Neuronal stem cell (in vitro differentiated cells): ENCODE data around the gene CD276. TPM values are rescaled to one million over a fixed set of nuclear protein-coding genes. Genes with fewer than 3 reads are reported as not detected.
A peak's percentile ranks its signal among the peaks of the same experiment; 100 is the strongest.
"Not testable (repeated sequence)": the region's sequence is repeated elsewhere in the genome, so short reads cannot be mapped to it uniquely, and the experiment has no call there.

Experiments used
- DNase-seq: peaks from one replicate; pipeline ENCODE4 v3.0.0-alpha.2; 2013; ENCODE audit warnings: low spot score
- H2AFZ ChIP-seq: one replicate; pipeline ENCODE4 v1.6.1; 2013; ENCODE audit warnings: mild to moderate bottlenecking, low read length, inconsistent platforms
- H2AK5ac ChIP-seq: 2 replicates; pipeline ENCODE4 v1.6.1; 2013; ENCODE audit warnings: low read depth, mild to moderate bottlenecking, inconsistent platforms, low read length, moderate library complexity, mixed read lengths
- H2BK120ac ChIP-seq: 2 replicates; pipeline ENCODE4 v1.6.1; 2013; ENCODE audit warnings: low read depth, mild to moderate bottlenecking, inconsistent platforms, low read length, moderate library complexity, mixed read lengths
- H2BK12ac ChIP-seq: one replicate; pipeline ENCODE4 v1.6.1; 2013; ENCODE audit warnings: low read length, inconsistent platforms
- H2BK15ac ChIP-seq: 2 replicates; pipeline ENCODE4 v1.6.1; 2013; ENCODE audit warnings: mild to moderate bottlenecking, low read length, inconsistent platforms, mixed read lengths
- H2BK5ac ChIP-seq: one replicate; pipeline ENCODE4 v1.6.1; 2013; ENCODE audit warnings: inconsistent platforms, mild to moderate bottlenecking, low read length, moderate library complexity
- H3K14ac ChIP-seq: one replicate; pipeline ENCODE4 v1.6.1; 2013; ENCODE audit warnings: low read length, inconsistent platforms
- H3K18ac ChIP-seq: 2 replicates; pipeline ENCODE4 v1.6.1; 2013; ENCODE audit warnings: low read length, inconsistent platforms
- H3K23ac ChIP-seq: 2 replicates; pipeline ENCODE4 v1.6.1; 2013; ENCODE audit warnings: low read depth, mild to moderate bottlenecking, mixed read lengths, low read length, inconsistent platforms; ENCODE audit not compliant: poor library complexity
- H3K27ac ChIP-seq: replicated peaks from 3 replicates; pipeline ENCODE4 v1.5.1; 2013; ENCODE audit warnings: low read length, inconsistent platforms
- H3K27me3 ChIP-seq, 3 experiments: 2 replicates each; pipeline ENCODE4 v1.6.1; 2013; ENCODE audit warnings: low read length in 3 of 3, mild to moderate bottlenecking in 2 of 3, inconsistent platforms in 1 of 3, low read depth in 1 of 3, mixed read lengths in 1 of 3, moderate library complexity in 1 of 3; ENCODE audit not compliant: control insufficient read depth in 3 of 3, insufficient read depth in 3 of 3
- H3K36me3 ChIP-seq, 2 donors: replicated peaks in 1 of 2; 2 replicates each; pipeline ENCODE4 v1.6.1; 2013; ENCODE audit warnings: low read length in 2 of 2; ENCODE audit not compliant: control insufficient read depth in 2 of 2, insufficient read depth in 2 of 2
- H3K4ac ChIP-seq: 2 replicates; pipeline ENCODE4 v1.6.1; 2013; ENCODE audit warnings: inconsistent platforms, mild to moderate bottlenecking, low read length, moderate library complexity
- H3K4me1 ChIP-seq, 2 donors: 1 replicate in 1 of 2; 2 replicates in 1 of 2; pipeline ENCODE4 v1.6.1; 2013; ENCODE audit warnings: low read length in 2 of 2, low read depth in 1 of 2; ENCODE audit not compliant: control insufficient read depth in 2 of 2, insufficient read depth in 1 of 2
- H3K4me2 ChIP-seq: one replicate; pipeline ENCODE4 v1.6.1; 2013; ENCODE audit warnings: mild to moderate bottlenecking, low read length, inconsistent platforms; ENCODE audit not compliant: insufficient read depth, poor library complexity, severe bottlenecking
- H3K4me3 ChIP-seq, 2 donors: 2 replicates each; pipeline ENCODE4 v1.5.1; 2013; ENCODE audit warnings: low read length in 2 of 2, mild to moderate bottlenecking in 2 of 2, inconsistent platforms in 1 of 2, moderate library complexity in 1 of 2
- H3K79me1 ChIP-seq: one replicate; pipeline ENCODE4 v1.6.1; 2013; ENCODE audit warnings: low read depth, mild to moderate bottlenecking, inconsistent platforms, low read length, moderate library complexity
- H3K9ac ChIP-seq: one replicate; pipeline ENCODE4 v1.6.1; 2013; ENCODE audit warnings: mild to moderate bottlenecking, low read depth, low read length, inconsistent platforms; ENCODE audit not compliant: poor library complexity
- H3K9me3 ChIP-seq, 2 donors: replicated peaks in 1 of 2; 2 replicates each; pipeline versions ENCODE3 to v1.6.1; 2013; ENCODE audit warnings: low read length in 2 of 2, mild to moderate bottlenecking in 2 of 2, inconsistent platforms in 1 of 2, low read depth in 1 of 2, mixed read lengths in 1 of 2, moderate library complexity in 1 of 2; ENCODE audit not compliant: control insufficient read depth in 2 of 2, insufficient read depth in 1 of 2
- H4K8ac ChIP-seq: one replicate; pipeline ENCODE4 v1.6.1; 2013; ENCODE audit warnings: low read depth, mild to moderate bottlenecking, inconsistent platforms, low read length, moderate library complexity
- H4K91ac ChIP-seq: one replicate; pipeline ENCODE4 v1.6.1; 2013; ENCODE audit warnings: low read length, low read depth, mild to moderate bottlenecking, inconsistent platforms; ENCODE audit not compliant: poor library complexity
- WGBS, 2 donors: extraction: QIAGEN DNeasy Blood & Tissue Kit; methylation state at CpG; one replicate each; pipeline ENCODE4 v1.1.7; 2013; ENCODE audit warnings: missing lambda C conversion rate in 2 of 2, mixed read lengths in 1 of 2; ENCODE audit not compliant: insufficient read length in 2 of 2, insufficient replicate concordance in 1 of 2; ENCODE audit errors: extremely low coverage in 2 of 2; 5-methylcytosine and 5-hydroxymethylcytosine counted together
- polyA plus RNA-seq, 2 experiments: library from polyadenylated mRNA; stranded (reverse); fragments of 200-250 nt; gene quantifications; one replicate each; pipeline ENCODE4 v1.2.3, GENCODE V29; 2013

CD276 gene
- 243 TPM for polyA plus RNA-seq (2013, experiment 1 of 2)
- polyA plus RNA-seq (2013, experiment 2 of 2) = 246 TPM

DNA sequence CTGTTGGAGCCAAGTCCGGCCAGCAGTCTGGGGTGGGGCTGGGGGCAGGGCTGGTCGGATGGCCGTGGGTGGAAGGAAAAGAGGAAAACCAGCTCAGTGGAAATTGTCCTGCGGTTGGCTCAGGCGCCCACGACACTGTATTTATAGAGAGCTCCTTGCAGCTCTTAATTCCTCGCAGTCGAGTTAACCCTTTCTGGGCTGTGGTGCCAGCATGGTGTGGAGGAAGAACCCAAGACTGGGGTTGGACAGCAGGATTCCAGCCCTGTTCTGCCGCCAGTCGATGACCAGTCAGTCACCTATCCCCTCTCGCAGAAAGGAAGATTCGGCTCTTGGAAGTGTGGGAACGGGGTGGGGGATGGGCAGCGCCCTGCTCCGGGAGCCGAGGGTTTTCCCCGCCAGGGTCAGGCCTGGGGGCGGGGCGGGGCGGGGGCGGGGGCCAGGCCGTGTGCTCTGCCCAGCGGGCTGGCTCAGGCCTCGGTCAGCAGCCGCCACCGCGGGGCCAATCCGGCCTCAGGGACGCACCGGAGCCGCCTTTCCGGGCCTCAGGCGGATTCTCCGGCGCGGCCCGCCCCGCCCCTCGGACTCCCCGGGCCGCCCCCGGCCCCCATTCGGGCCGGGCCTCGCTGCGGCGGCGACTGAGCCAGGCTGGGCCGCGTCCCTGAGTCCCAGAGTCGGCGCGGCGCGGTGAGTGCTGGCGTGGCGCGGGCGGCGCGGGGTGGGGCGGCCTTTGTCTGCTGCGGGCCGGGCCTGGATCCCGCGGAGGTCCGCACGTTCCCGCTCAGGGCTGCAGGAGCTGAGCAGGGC is at the start of gene CD276:
TSS of gene CD276 (plus strand) at position 607 of the 804 bp plus-strand sequence. CDS start 15,257 bp downstream, outside the sequence.
- Histone ChIP-seq H3K4ac (no peak within 1 kb of the TSS), H3K4me3 (peak within 1 kb of the TSS; percentile 87 to 97), H2BK120ac (peak within 1 kb of the TSS; percentile 85), H3K4me1 (peaks cover 16 to 29% of the 10 kb centered on the region in 2 donors), H2BK15ac (peak within 1 kb of the TSS; percentile 76), H3K18ac (peak within 1 kb of the TSS; percentile 94), H3K9ac (peak within 1 kb of the TSS; percentile 93), H3K4me2 (peak within 1 kb of the TSS; percentile 75), H3K23ac (peak within 1 kb of the TSS; percentile 94), H2BK12ac (peak within 1 kb of the TSS; percentile 32), H3K27me3 (peaks cover 0 to 10% (median 0%) of the 10 kb centered on the region in 3 experiments), H2BK5ac (peak within 1 kb of the TSS; percentile 98), H2AFZ (peak within 1 kb of the TSS; percentile 92), H3K36me3 (no peaks in the 10 kb centered on the region), H3K27ac (peak within 1 kb of the TSS; percentile 93), H4K91ac (peak within 1 kb of the TSS; percentile 35), H2AK5ac (peak within 1 kb of the TSS; percentile 47), H3K14ac (peak within 1 kb of the TSS; percentile 94), H3K79me1 (peaks cover 15% of the 10 kb centered on the region), H4K8ac (no peak within 1 kb of the TSS), H3K9me3 (no peaks in the 10 kb centered on the region)
- no CpG with 5 or more reads among the region's 69 CpGs for WGBS, 2 donors
- DNase-seq = peak; percentile 80

GRCh38 chr15:73637527-73637926 is 46.7 kb upstream of the CD276 start:
- Histone ChIP-seq H3K36me3 (no peaks in the 10 kb centered on the region), H3K79me1 (peaks cover 3% of the 10 kb centered on the region), H3K4ac (no peak overlapping the region), H3K9me3 (peaks cover 0 to 2% of the 10 kb centered on the region in 2 donors), H2AFZ (no peak overlapping the region), H3K23ac (no peak overlapping the region), H2BK15ac (no peak overlapping the region), H2AK5ac (no peak overlapping the region), H2BK12ac (no peak overlapping the region), H3K4me2 (no peak overlapping the region), H4K91ac (no peak overlapping the region), H3K14ac (no peak overlapping the region), H3K4me3 (no peak overlapping the region), H3K27me3 (peaks cover 0 to 4% (median 0%) of the 10 kb centered on the region in 3 experiments), H2BK5ac (no peak overlapping the region), H4K8ac (no peak overlapping the region), H3K9ac (no peak overlapping the region), H3K18ac (no peak overlapping the region), H3K4me1 (peaks cover 0 to 9% of the 10 kb centered on the region in 2 donors), H3K27ac (no peak overlapping the region), H2BK120ac (no peak overlapping the region)
- no peak for DNase-seq
- no CpG with 5 or more reads among the region's 2 CpGs for WGBS, 2 donors

GRCh38 chr15:73639464-73639863 is 44.7 kb upstream of the CD276 start:
- not testable (repeated sequence) for H3K27ac ChIP-seq, H2AFZ ChIP-seq, H3K79me1 ChIP-seq, H2AK5ac ChIP-seq, H2BK12ac ChIP-seq, H3K4ac ChIP-seq, H2BK120ac ChIP-seq, H2BK15ac ChIP-seq, H3K4me3 ChIP-seq, H3K4me1 ChIP-seq, H4K91ac ChIP-seq, DNase-seq, H2BK5ac ChIP-seq, H4K8ac ChIP-seq, H3K9ac ChIP-seq, H3K14ac ChIP-seq, H3K18ac ChIP-seq, H3K9me3 ChIP-seq, H3K23ac ChIP-seq, H3K4me2 ChIP-seq, H3K36me3 ChIP-seq
- WGBS, 2 donors = no CpG with 5 or more reads among the region's 5 CpGs
- H3K27me3 ChIP-seq = peaks cover 0 to 12% (median 0%) of the 10 kb centered on the region in 3 experiments

DNA sequence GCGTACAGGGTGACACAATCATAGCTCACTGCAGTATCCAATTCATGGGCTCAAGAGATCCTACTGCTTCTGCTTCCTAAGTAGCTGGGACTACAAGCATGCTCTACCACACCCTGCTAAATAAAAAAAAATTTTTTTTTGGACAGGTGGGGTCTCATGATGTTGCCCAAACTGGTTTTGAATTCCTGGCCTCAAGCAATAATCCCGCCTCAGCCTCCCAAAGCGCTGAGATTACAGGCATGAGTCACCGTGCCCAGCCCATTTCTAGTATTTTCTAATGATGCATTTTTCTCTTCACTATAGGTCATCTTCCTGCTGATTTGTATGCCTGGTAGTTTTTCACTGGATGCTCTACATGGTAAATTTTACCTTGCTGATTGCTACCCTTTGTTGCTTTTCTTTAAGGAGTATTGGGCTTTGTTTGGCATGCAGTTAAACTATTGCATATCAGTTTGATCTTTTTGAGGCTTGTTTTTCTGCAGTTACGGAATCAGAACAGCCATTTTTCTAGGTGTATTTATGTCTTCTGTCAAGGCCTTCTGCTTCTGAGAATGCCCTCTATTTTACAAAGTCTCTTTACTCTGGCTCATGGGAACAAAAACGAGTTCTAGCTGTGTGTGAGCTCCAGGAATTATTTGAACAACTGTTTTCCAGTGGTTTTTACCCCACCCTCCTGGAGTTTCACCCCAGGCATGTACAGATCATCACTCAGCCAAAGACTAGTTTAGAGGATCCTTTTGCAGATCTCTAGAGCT is 36.7 kb upstream of the CD276 start:
- peaks cover 0 to 16% (median 0%) of the 10 kb centered on the region in 3 experiments for H3K27me3 ChIP-seq
- H2BK5ac ChIP-seq = no peak overlapping the region
- H2BK12ac ChIP-seq = no peak overlapping the region
- H4K8ac ChIP-seq = no peak overlapping the region
- no peaks in the 10 kb centered on the region for H3K79me1 ChIP-seq
- H3K4me1 ChIP-seq = no peaks in the 10 kb centered on the region
- DNase-seq = no peak
- no peak overlapping the region for H3K9ac ChIP-seq
- no peak overlapping the region for H3K4ac ChIP-seq
- no peaks in the 10 kb centered on the region for H3K9me3 ChIP-seq
- no peak overlapping the region for H2AFZ ChIP-seq
- no peaks in the 10 kb centered on the region for H3K36me3 ChIP-seq
- H3K23ac ChIP-seq = no peak overlapping the region
- no peak overlapping the region for H4K91ac ChIP-seq
- no CpG with 5 or more reads among the region's 6 CpGs for WGBS, 2 donors
- no peak overlapping the region for H2AK5ac ChIP-seq
- H2BK15ac ChIP-seq = no peak overlapping the region
- no peak overlapping the region for H3K14ac ChIP-seq
- no peak overlapping the region for H2BK120ac ChIP-seq
- H3K18ac ChIP-seq = no peak overlapping the region
- H3K4me2 ChIP-seq = no peak overlapping the region
- no peak overlapping the region for H3K4me3 ChIP-seq
- no peak overlapping the region for H3K27ac ChIP-seq
